ENCODE data around the gene ELMO1. TPM values are rescaled to one million over a fixed set of nuclear protein-coding genes. Genes with fewer than 3 reads are reported as not detected.

Gene ELMO1
- total and polyA plus RNA-seq, 4 donors = 6.7 to 51.5 (median 14.8) TPM

GRCh38 chr7:36994456-36995112 is 454.1 kb downstream of the ELMO1 start:
- no peak overlapping the region for H3K4me3 ChIP-seq (ENCODE audit: low read depth in 1 of 3, low read length in 3 of 3)
- no peaks in the 10 kb centered on the region for H3K36me3 ChIP-seq (ENCODE audit: control insufficient read depth in 4 of 4, insufficient read depth in 3 of 4, low read depth in 1 of 4, low read length in 3 of 4)
- H3K9ac ChIP-seq (ENCODE audit: low read depth in 1 of 2, low read length in 2 of 2) = no peak overlapping the region
- TF ChIP-seq HNF4A (conservative IDR thresholded peaks at IDR 0.05) (no peak), RXRA (IDR thresholded peaks at IDR 0.05) (no peak), REST (IDR thresholded peaks at IDR 0.05) (no peak), EGR1 (IDR thresholded peaks at IDR 0.05; ENCODE audit: low read depth in 2 of 2) (no peak), CTCF (IDR thresholded peaks at IDR 0.05; ENCODE audit: low read depth, low read length, missing input control) (no peak), MAX (IDR thresholded peaks at IDR 0.05) (no peak), NR2F2 (IDR thresholded peaks at IDR 0.05) (no peak), FOXA2 (IDR thresholded peaks at IDR 0.05) (no peak), RAD21 (IDR thresholded peaks at IDR 0.05) (no peak), YY1 (IDR thresholded peaks at IDR 0.05) (no peak), JUND (IDR thresholded peaks at IDR 0.05) (no peak), GABPA (IDR thresholded peaks at IDR 0.05 in 1 of 2, conservative IDR thresholded peaks at IDR 0.05 in 1 of 2) (no peak), TAF1 (conservative IDR thresholded peaks at IDR 0.05) (no peak), SP1 (IDR thresholded peaks at IDR 0.05) (no peak), FOXA1 (IDR thresholded peaks at IDR 0.05) (no peak), HNF4G (IDR thresholded peaks at IDR 0.05) (no peak)
- TF ChIP-seq, protein P1, sequence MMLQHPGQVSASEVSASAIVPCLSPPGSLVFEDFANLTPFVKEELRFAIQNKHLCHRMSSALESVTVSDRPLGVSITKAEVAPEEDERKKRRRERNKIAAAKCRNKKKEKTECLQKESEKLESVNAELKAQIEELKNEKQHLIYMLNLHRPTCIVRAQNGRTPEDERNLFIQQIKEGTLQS (IDR thresholded peaks at IDR 0.05) = no peak
- TF ChIP-seq, protein P2, sequence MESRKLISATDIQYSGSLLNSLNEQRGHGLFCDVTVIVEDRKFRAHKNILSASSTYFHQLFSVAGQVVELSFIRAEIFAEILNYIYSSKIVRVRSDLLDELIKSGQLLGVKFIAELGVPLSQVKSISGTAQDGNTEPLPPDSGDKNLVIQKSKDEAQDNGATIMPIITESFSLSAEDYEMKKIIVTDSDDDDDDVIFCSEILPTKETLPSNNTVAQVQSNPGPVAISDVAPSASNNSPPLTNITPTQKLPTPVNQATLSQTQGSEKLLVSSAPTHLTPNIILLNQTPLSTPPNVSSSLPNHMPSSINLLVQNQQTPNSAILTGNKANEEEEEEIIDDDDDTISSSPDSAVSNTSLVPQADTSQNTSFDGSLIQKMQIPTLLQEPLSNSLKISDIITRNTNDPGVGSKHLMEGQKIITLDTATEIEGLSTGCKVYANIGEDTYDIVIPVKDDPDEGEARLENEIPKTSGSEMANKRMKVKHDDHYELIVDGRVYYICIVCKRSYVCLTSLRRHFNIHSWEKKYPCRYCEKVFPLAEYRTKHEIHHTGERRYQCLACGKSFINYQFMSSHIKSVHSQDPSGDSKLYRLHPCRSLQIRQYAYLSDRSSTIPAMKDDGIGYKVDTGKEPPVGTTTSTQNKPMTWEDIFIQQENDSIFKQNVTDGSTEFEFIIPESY (IDR thresholded peaks at IDR 0.05) = no peak
- no peaks in the 10 kb centered on the region for H3K27me3 ChIP-seq (ENCODE audit: control insufficient read depth in 4 of 4, insufficient read depth in 4 of 4, low read length in 3 of 4)
- H3K27ac ChIP-seq (ENCODE audit: low read depth in 1 of 2, low read length in 2 of 2) = no peak overlapping the region
- H3K9me3 ChIP-seq (ENCODE audit: control insufficient read depth in 4 of 4, low read length in 3 of 4) = no peaks in the 10 kb centered on the region
- WGBS = 94% methylated on average over 1 of the region's 1 CpG
- no peaks in the 10 kb centered on the region for H3K4me1 ChIP-seq (ENCODE audit: control insufficient read depth in 4 of 4, insufficient read depth in 4 of 4, low read length in 3 of 4)
- no peak for DNase-seq (ENCODE audit: low spot score)

Measured in liver (tissue), 9 donors.